SK-N-SH treated with all-trans-retinoic acid at 6 μM for 48 hours (cell line): ENCODE measurements around the gene ULK4.

ENCODE experiments used
- ATAC-seq: fragments of 200-7000 bp; cut with Tn5 transposase; 3 replicates; pipeline ENCODE4 v1.9.1; 2020; ENCODE audit warnings: mild to moderate bottlenecking, moderate library complexity
- ARNTL ChIP-seq: fragments of 450-650 bp; formaldehyde crosslinking; IDR thresholded peaks from 2 replicates; pipeline ENCODE4 v1.5.0; 2020; ENCODE audit warnings: low read depth, mild to moderate bottlenecking, moderate library complexity, borderline replicate concordance
- BACH2 ChIP-seq: fragments of 250-450 bp; sonication (Bioruptor Pico); IDR thresholded peaks from 2 replicates; pipeline ENCODE4 v1.9.0; 2021; ENCODE audit warnings: mild to moderate bottlenecking, borderline replicate concordance
- CREB5 ChIP-seq: fragments of 250-450 bp; sonication (Bioruptor Pico); IDR thresholded peaks from 2 replicates; pipeline ENCODE4 v1.5.1; 2020; ENCODE audit warnings: low read depth, mild to moderate bottlenecking, moderate library complexity
- CSDC2 ChIP-seq: fragments of 250-450 bp; sonication (Bioruptor Pico); IDR thresholded peaks from 2 replicates; pipeline ENCODE4 v1.5.0; 2020; ENCODE audit warnings: mild to moderate bottlenecking, moderate library complexity
- CSRNP3 ChIP-seq: fragments of 250-450 bp; sonication (Bioruptor Pico); IDR thresholded peaks from 2 replicates; pipeline ENCODE4 v1.5.1; 2021; ENCODE audit warnings: mild to moderate bottlenecking, moderate library complexity
- ESRRG ChIP-seq: fragments of 250-450 bp; sonication (Bioruptor Pico); IDR thresholded peaks from 2 replicates; pipeline ENCODE4 v1.6.1; 2021; ENCODE audit warnings: mild to moderate bottlenecking
- GLIS3 ChIP-seq: fragments of 250-450 bp; sonication (Bioruptor Pico); IDR thresholded peaks from 2 replicates; pipeline ENCODE4 v1.5.0; 2020; ENCODE audit warnings: mild to moderate bottlenecking, moderate library complexity
- ISL1 ChIP-seq: fragments of 250-450 bp; sonication (Bioruptor Pico); IDR thresholded peaks from 2 replicates; pipeline ENCODE4 v2.1.2; 2022; ENCODE audit warnings: mild to moderate bottlenecking, moderate library complexity
- OSR1 ChIP-seq: fragments of 250-450 bp; sonication (Bioruptor Pico); IDR thresholded peaks from 2 replicates; pipeline ENCODE4 v1.8.0; 2022; ENCODE audit warnings: moderate library complexity, mild to moderate bottlenecking, inconsistent platforms
- PATZ1 ChIP-seq: fragments of 250-450 bp; sonication (Bioruptor Pico); IDR thresholded peaks from 2 replicates; pipeline ENCODE4 v1.8.0; 2020; ENCODE audit warnings: mild to moderate bottlenecking, moderate library complexity, borderline replicate concordance
- POU6F1 ChIP-seq: fragments of 250-450 bp; sonication (Bioruptor Pico); IDR thresholded peaks from 2 replicates; pipeline ENCODE4 v1.8.0; 2021; ENCODE audit warnings: low read depth, mild to moderate bottlenecking, moderate library complexity, borderline replicate concordance
- PPARA ChIP-seq: fragments of 250-450 bp; sonication (Bioruptor Pico); IDR thresholded peaks from 2 replicates; pipeline ENCODE4 v1.5.0; 2020; ENCODE audit warnings: mild to moderate bottlenecking, borderline replicate concordance
- RARB ChIP-seq: fragments of 250-450 bp; sonication (Bioruptor Pico); IDR thresholded peaks from 2 replicates; pipeline ENCODE4 v1.8.0; 2021; ENCODE audit warnings: mild to moderate bottlenecking, moderate library complexity
- SNAI2 ChIP-seq: fragments of 250-450 bp; sonication (Bioruptor Pico); IDR thresholded peaks from 2 replicates; pipeline ENCODE4 v1.5.0; 2020; ENCODE audit warnings: mild to moderate bottlenecking, moderate library complexity
- TCF4 ChIP-seq: fragments of 250-450 bp; sonication (Bioruptor Pico); IDR thresholded peaks from 2 replicates; pipeline ENCODE4 v1.8.0; 2021; ENCODE audit warnings: mild to moderate bottlenecking, moderate library complexity, borderline replicate concordance
- TOX ChIP-seq: fragments of 250-450 bp; sonication (Bioruptor Pico); IDR thresholded peaks from 2 replicates; pipeline ENCODE4 v1.8.0; 2021; ENCODE audit warnings: mild to moderate bottlenecking, moderate library complexity, borderline replicate concordance
- TSHZ2 ChIP-seq: fragments of 250-450 bp; sonication (Bioruptor Pico); IDR thresholded peaks from 2 replicates; pipeline ENCODE4 v1.5.0; 2020; ENCODE audit warnings: mild to moderate bottlenecking, moderate library complexity
- ZC3H10 ChIP-seq: fragments of 250-450 bp; sonication (Bioruptor Pico); IDR thresholded peaks from 2 replicates; pipeline ENCODE4 v1.5.1; 2021; ENCODE audit warnings: mild to moderate bottlenecking, moderate library complexity
- ZFP3 ChIP-seq: fragments of 250-450 bp; sonication (Bioruptor Pico); IDR thresholded peaks from 2 replicates; pipeline ENCODE4 v1.5.0; 2020; ENCODE audit warnings: mild to moderate bottlenecking, moderate library complexity
- ZFP30 ChIP-seq: fragments of 450-650 bp; formaldehyde crosslinking; IDR thresholded peaks from 2 replicates; pipeline ENCODE4 v1.5.0; 2022; ENCODE audit warnings: mild to moderate bottlenecking, moderate library complexity
- ZNF565 ChIP-seq: fragments of 450-650 bp; formaldehyde crosslinking; conservative IDR thresholded peaks from 2 replicates; pipeline ENCODE4 v1.5.0; 2020; ENCODE audit warnings: low read depth, mild to moderate bottlenecking, moderate library complexity
- ZNF70 ChIP-seq: fragments of 450-650 bp; formaldehyde crosslinking; IDR thresholded peaks from 2 replicates; pipeline ENCODE4 v1.5.0; 2020; ENCODE audit warnings: mild to moderate bottlenecking, moderate library complexity
- ZNF8 ChIP-seq: fragments of 450-650 bp; formaldehyde crosslinking; IDR thresholded peaks from 2 replicates; pipeline ENCODE4 v1.5.0; 2020; ENCODE audit warnings: mild to moderate bottlenecking, moderate library complexity

ULK4 gene

GRCh38 chr3:41991437-41991836 lies 29.5 kb upstream of the ULK4 start:
- TF ChIP-seq TOX (no peak), RARB (CRISPR knock-in tag) (no peak), ARNTL (CRISPR knock-in tag) (no peak), OSR1 (CRISPR knock-in tag) (no peak), ZFP30 (CRISPR knock-in tag) (no peak), PPARA (CRISPR knock-in tag) (no peak), ISL1 (CRISPR knock-in tag) (no peak), ZFP3 (CRISPR knock-in tag) (no peak), CSDC2 (CRISPR knock-in tag) (no peak), ESRRG (CRISPR knock-in tag) (no peak), POU6F1 (CRISPR knock-in tag) (no peak), ZNF8 (CRISPR knock-in tag) (no peak), PATZ1 (CRISPR knock-in tag) (no peak), TSHZ2 (no peak), ZC3H10 (no peak)
- TF ChIP-seq, all 23 proteins: peak for 0
- no peak for ATAC-seq

- TF ChIP-seq BACH2 (CRISPR knock-in tag) = no peak
- no peak for ATAC-seq
Measured at GRCh38 chr3:41989518-41989917, 27.6 kb upstream of the ULK4 start.

GRCh38 chr3:41987627-41988026 lies 25.7 kb upstream of the ULK4 start:
- TF ChIP-seq CREB5 (no peak), ZNF70 (CRISPR knock-in tag) (no peak), CSDC2 (CRISPR knock-in tag) (no peak), PPARA (CRISPR knock-in tag) (no peak), TOX (no peak), ISL1 (CRISPR knock-in tag) (no peak), GLIS3 (CRISPR knock-in tag) (no peak), PATZ1 (CRISPR knock-in tag) (no peak), CSRNP3 (CRISPR knock-in tag) (no peak), ARNTL (CRISPR knock-in tag) (no peak), ZNF8 (CRISPR knock-in tag) (no peak), ZNF565 (CRISPR knock-in tag) (no peak), ESRRG (CRISPR knock-in tag) (no peak), BACH2 (CRISPR knock-in tag) (no peak), SNAI2 (no peak), TCF4 (CRISPR knock-in tag) (no peak), TSHZ2 (no peak), ZFP3 (CRISPR knock-in tag) (no peak), OSR1 (CRISPR knock-in tag) (no peak)
- ATAC-seq = no peak
